Activated gamma-delta T cell treated with Interleukin-2 at 50 U/mL for 16 hours (primary cell): ENCODE measurements around the gene UQCC5.
"Not testable (repeated sequence)": the region's sequence is repeated elsewhere in the genome, so short reads cannot be mapped to it uniquely, and the experiment has no call there.

Experiments used
- DNase-seq: peaks from one replicate; pipeline ENCODE4 v3.0.0-alpha.2; 2020

The UQCC5 gene

GRCh38 chr3:52523386-52524257 lies 12.8 kb upstream of the UQCC5 start:
- DNase-seq, result no peak

GRCh38 chr3:52524258-52524751 lies 12.1 kb upstream of the UQCC5 start:
- no peak for DNase-seq

- no peak for DNase-seq
Observed at GRCh38 chr3:52524752-52525679, 11.4 kb upstream of the UQCC5 start.

GRCh38 chr3:52525680-52526561 lies 10.5 kb upstream of the UQCC5 start:
- no peak for DNase-seq

GRCh38 chr3:52526671-52527038 lies 9.8 kb upstream of the UQCC5 start:
- not testable (repeated sequence) for DNase-seq

- DNase-seq, result no peak
Observed at GRCh38 chr3:52527039-52527731, 9.2 kb upstream of the UQCC5 start.

GRCh38 chr3:52527732-52528585 lies 8.4 kb upstream of the UQCC5 start:
- no peak for DNase-seq

GRCh38 chr3:52528586-52529375 lies 7.6 kb upstream of the UQCC5 start:
- DNase-seq, result no peak

GRCh38 chr3:52529376-52530333 lies 6.8 kb upstream of the UQCC5 start:
- no peak for DNase-seq

GRCh38 chr3:52530918-52531826 lies 5.2 kb upstream of the UQCC5 start:
- DNase-seq, result no peak

- no peak for DNase-seq
Observed at GRCh38 chr3:52531860-52532516, 4.4 kb upstream of the UQCC5 start.

- DNase-seq, result peak; percentile 48
Observed at GRCh38 chr3:52532517-52532837, 3.9 kb upstream of the UQCC5 start.

- DNase-seq, result no peak
Observed at GRCh38 chr3:52532838-52533622, 3.4 kb upstream of the UQCC5 start.

- DNase-seq, result peak; percentile 58
Observed at GRCh38 chr3:52533623-52534280, 2.7 kb upstream of the UQCC5 start, which contains the start of gene NT5DC2. NT5DC2 (minus strand) TSS chr3:52533857; CDS start chr3:52533737, 120 bp downstream.

- DNase-seq, result no peak
Observed at GRCh38 chr3:52534281-52535183, 1.9 kb upstream of the UQCC5 start.
